MM.1S (cell line): ENCODE results near the gene SLC4A9.

ENCODE experiments used
- DNase-seq: peaks from one replicate; pipeline ENCODE4 v3.0.0-alpha.2; 2015
- H2AFZ ChIP-seq: fragments of 300-600 bp; sonication (generic); 2 replicates; pipeline ENCODE4 v1.6.0; 2016; ENCODE audit warnings: antibody characterized with exemption, low read length
- H3F3A ChIP-seq: fragments of 300-600 bp; sonication (generic); 2 replicates; pipeline ENCODE4 v1.6.1; 2016; ENCODE audit warnings: mild to moderate bottlenecking, antibody characterized with exemption, low read length, moderate library complexity, mixed read lengths; ENCODE audit not compliant: insufficient read depth
- H3K27ac ChIP-seq: fragments of 300-600 bp; sonication (generic); 2 replicates; pipeline ENCODE4 v1.5.1; 2016; ENCODE audit warnings: mild to moderate bottlenecking, low read length
- H3K27me3 ChIP-seq: fragments of 300-600 bp; sonication (generic); replicated peaks from 2 replicates; pipeline ENCODE4 v1.6.0; 2016; ENCODE audit warnings: low read length; ENCODE audit not compliant: insufficient read depth
- H3K36me3 ChIP-seq: fragments of 300-600 bp; sonication (generic); replicated peaks from 2 replicates; pipeline ENCODE4 v1.6.1; 2016; ENCODE audit warnings: mild to moderate bottlenecking, low read length, mixed read lengths; ENCODE audit not compliant: insufficient read depth
- H3K4me1 ChIP-seq: fragments of 300-600 bp; sonication (generic); 2 replicates; pipeline ENCODE4 v1.6.1; 2016; ENCODE audit warnings: low read length, mixed read lengths
- H3K4me2 ChIP-seq: fragments of 300-600 bp; sonication (generic); 2 replicates; pipeline ENCODE4 v1.6.0; 2016; ENCODE audit warnings: low read depth, low read length
- H3K4me3 ChIP-seq: fragments of 300-600 bp; sonication (generic); 2 replicates; pipeline ENCODE4 v1.5.1; 2016; ENCODE audit warnings: low read length, mixed read lengths
- H3K79me2 ChIP-seq: fragments of 300-600 bp; sonication (generic); 2 replicates; pipeline ENCODE4 v1.6.1; 2016; ENCODE audit warnings: mixed run types, low read length, mixed read lengths
- H3K9ac ChIP-seq: fragments of 300-600 bp; sonication (generic); 2 replicates; pipeline ENCODE4 v1.6.1; 2016; ENCODE audit warnings: low read length, mixed read lengths
- H3K9me2 ChIP-seq: fragments of 300-600 bp; sonication (generic); replicated peaks from 2 replicates; pipeline ENCODE4 v1.6.1; 2016; ENCODE audit warnings: mild to moderate bottlenecking, low read length, mixed read lengths; ENCODE audit not compliant: insufficient read depth
- H3K9me3 ChIP-seq: fragments of 300-600 bp; sonication (generic); replicated peaks from 2 replicates; pipeline ENCODE4 v1.6.1; 2016; ENCODE audit warnings: mild to moderate bottlenecking, low read length, mixed read lengths; ENCODE audit not compliant: insufficient read depth
- H4K20me1 ChIP-seq: fragments of 300-600 bp; sonication (generic); 2 replicates; pipeline ENCODE4 v1.6.1; 2016; ENCODE audit warnings: mild to moderate bottlenecking, low read length, moderate library complexity, mixed read lengths; ENCODE audit not compliant: insufficient read depth
- CTCF ChIP-seq: fragments of 300-600 bp; sonication (generic); IDR thresholded peaks from 2 replicates; pipeline ENCODE4 v1.5.1; 2016; ENCODE audit warnings: antibody characterized with exemption, low read length, mixed read lengths
- EZH2 ChIP-seq: fragments of 300-600 bp; sonication (generic); optimal IDR thresholded peaks from 2 replicates; pipeline ENCODE3; 2017; ENCODE audit warnings: low read depth, mild to moderate bottlenecking, antibody characterized with exemption, low read length, mixed read lengths
- EZH2phosphoT487 ChIP-seq: fragments of 300-600 bp; sonication (generic); IDR thresholded peaks from 2 replicates; pipeline ENCODE4 v1.6.1; 2018; ENCODE audit warnings: antibody characterized with exemption, low read length

Gene SLC4A9

GRCh38 chr5:140391732-140392131, 31.7 kb downstream of the SLC4A9 start:
- no peak overlapping the region for H3K27ac ChIP-seq
- no peaks in the 10 kb centered on the region for H3K4me1 ChIP-seq
- no peaks in the 10 kb centered on the region for H3K9me3 ChIP-seq
- H3K9me2 ChIP-seq, result no peaks in the 10 kb centered on the region
- no peak for DNase-seq
- H3K79me2 ChIP-seq, result no peaks in the 10 kb centered on the region
- H3K36me3 ChIP-seq, result no peaks in the 10 kb centered on the region
- H2AFZ ChIP-seq, result no peak overlapping the region
- H3K4me3 ChIP-seq, result no peak overlapping the region
- H3F3A ChIP-seq, result no peaks in the 10 kb centered on the region
- H4K20me1 ChIP-seq, result no peaks in the 10 kb centered on the region
- H3K4me2 ChIP-seq, result no peak overlapping the region
- no peak overlapping the region for H3K9ac ChIP-seq
- TF ChIP-seq CTCF (no peak), EZH2phosphoT487 (no peak), EZH2 (no peak)
- no peaks in the 10 kb centered on the region for H3K27me3 ChIP-seq

GRCh38 chr5:140393738-140394137, 33.7 kb downstream of the SLC4A9 start:
- Histone ChIP-seq H3K36me3 (no peaks in the 10 kb centered on the region), H3K9me2 (no peaks in the 10 kb centered on the region), H2AFZ (no peak overlapping the region), H3K4me1 (no peaks in the 10 kb centered on the region), H3K4me2 (no peak overlapping the region), H3K27ac (no peak overlapping the region), H4K20me1 (no peaks in the 10 kb centered on the region), H3K9me3 (no peaks in the 10 kb centered on the region), H3F3A (no peaks in the 10 kb centered on the region), H3K9ac (no peak overlapping the region), H3K27me3 (no peaks in the 10 kb centered on the region), H3K4me3 (no peak overlapping the region), H3K79me2 (peaks cover 7% of the 10 kb centered on the region; the same call in 1 of the 2 replicates)
- no peak for DNase-seq
- TF ChIP-seq EZH2phosphoT487, result no peak
- no peak for TF ChIP-seq CTCF
- no peak for TF ChIP-seq EZH2

- no peaks in the 10 kb centered on the region for H3K9me2 ChIP-seq
- no peak overlapping the region for H3K9ac ChIP-seq
- H3K9me3 ChIP-seq, result no peaks in the 10 kb centered on the region
- H3K4me3 ChIP-seq, result no peak overlapping the region
- peaks cover 14% of the 10 kb centered on the region for H3F3A ChIP-seq
- H3K4me2 ChIP-seq, result no peak overlapping the region
- no peak for DNase-seq
- H4K20me1 ChIP-seq, result peaks cover 7% of the 10 kb centered on the region
- H3K36me3 ChIP-seq, result no peaks in the 10 kb centered on the region
- H2AFZ ChIP-seq, result no peak overlapping the region
- peaks cover 39% of the 10 kb centered on the region for H3K79me2 ChIP-seq
- no peak overlapping the region for H3K27ac ChIP-seq
- no peak for TF ChIP-seq EZH2
- TF ChIP-seq EZH2phosphoT487, result no peak
- TF ChIP-seq CTCF, result no peak
- no peaks in the 10 kb centered on the region for H3K27me3 ChIP-seq
- no peaks in the 10 kb centered on the region for H3K4me1 ChIP-seq
Measured at GRCh38 chr5:140398379-140398811, 38.4 kb downstream of the SLC4A9 start.
